22Rv1 (cell line): Measurements from ENCODE around the gene IER2.
"Not testable (repeated sequence)": the region's sequence is repeated elsewhere in the genome, so short reads cannot be mapped to it uniquely, and the experiment has no call there.

ENCODE experiments used
- ZFX ChIP-seq: fragments of 450-650 bp; IDR thresholded peaks from 2 replicates; pipeline ENCODE4 v1.6.1; 2017; ENCODE audit warnings: antibody characterized with exemption, borderline replicate concordance
- TF ChIP-seq, protein P1 (sequence below): fragments of 450-650 bp; IDR thresholded peaks from 2 replicates; pipeline ENCODE4 v1.5.1; 2017; ENCODE audit warnings: mild to moderate bottlenecking

DNA sequence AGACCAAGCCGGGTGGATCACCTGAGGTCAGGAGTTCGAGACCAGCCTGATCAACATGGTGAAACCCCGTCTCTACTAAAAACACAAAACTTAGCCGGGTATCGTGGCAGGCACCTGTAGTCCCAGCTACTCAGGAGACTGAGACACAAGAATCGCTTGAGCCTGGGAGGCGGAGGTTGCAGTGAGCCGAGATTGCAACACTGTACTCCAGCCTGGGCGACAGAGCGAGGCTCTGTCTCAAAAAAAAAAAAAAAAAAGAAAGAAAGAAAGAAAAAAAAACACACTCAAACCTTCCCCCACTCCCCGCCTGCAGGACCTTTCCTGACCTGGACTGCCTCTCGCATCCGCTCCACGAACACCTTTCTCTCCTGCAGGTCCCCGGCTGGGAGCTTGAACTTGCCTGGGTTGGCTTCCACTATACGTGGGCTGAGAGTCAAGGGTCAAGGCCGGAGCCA, 1.0 kb upstream of the IER2 start:
- TF ChIP-seq, protein P1, sequence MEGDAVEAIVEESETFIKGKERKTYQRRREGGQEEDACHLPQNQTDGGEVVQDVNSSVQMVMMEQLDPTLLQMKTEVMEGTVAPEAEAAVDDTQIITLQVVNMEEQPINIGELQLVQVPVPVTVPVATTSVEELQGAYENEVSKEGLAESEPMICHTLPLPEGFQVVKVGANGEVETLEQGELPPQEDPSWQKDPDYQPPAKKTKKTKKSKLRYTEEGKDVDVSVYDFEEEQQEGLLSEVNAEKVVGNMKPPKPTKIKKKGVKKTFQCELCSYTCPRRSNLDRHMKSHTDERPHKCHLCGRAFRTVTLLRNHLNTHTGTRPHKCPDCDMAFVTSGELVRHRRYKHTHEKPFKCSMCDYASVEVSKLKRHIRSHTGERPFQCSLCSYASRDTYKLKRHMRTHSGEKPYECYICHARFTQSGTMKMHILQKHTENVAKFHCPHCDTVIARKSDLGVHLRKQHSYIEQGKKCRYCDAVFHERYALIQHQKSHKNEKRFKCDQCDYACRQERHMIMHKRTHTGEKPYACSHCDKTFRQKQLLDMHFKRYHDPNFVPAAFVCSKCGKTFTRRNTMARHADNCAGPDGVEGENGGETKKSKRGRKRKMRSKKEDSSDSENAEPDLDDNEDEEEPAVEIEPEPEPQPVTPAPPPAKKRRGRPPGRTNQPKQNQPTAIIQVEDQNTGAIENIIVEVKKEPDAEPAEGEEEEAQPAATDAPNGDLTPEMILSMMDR: not testable (repeated sequence)
- not testable (repeated sequence) for TF ChIP-seq ZFX
